RCC 7860 (cell line): ENCODE results near the gene CREBBP.
A peak's percentile ranks its signal among the peaks of the same experiment; 100 is the strongest.

ENCODE experiments used
- DNase-seq: peaks from one replicate; pipeline ENCODE4 v3.0.0-alpha.2; 2015; ENCODE audit warnings: low spot score
- FAIRE-seq: peaks from 2 replicates; lab custom pipeline; 2012; peaks lifted over from hg19 to GRCh38; lab: Jason Lieb, UNC

The CREBBP gene

GRCh38 chr16:3690980-3691720 is 189.4 kb downstream of the CREBBP start:
- FAIRE-seq (no peak), DNase-seq (no peak)

GRCh38 chr16:3690470-3690928 is 190.0 kb downstream of the CREBBP start:
- peak; percentile 71 for DNase-seq
- FAIRE-seq, result peak; percentile 60

- DNase-seq (no peak), FAIRE-seq (no peak)
These were observed 190.8 kb downstream of the CREBBP start for GRCh38 chr16:3689731-3690130.

GRCh38 chr16:3687792-3688191 is 192.7 kb downstream of the CREBBP start:
- no peak for FAIRE-seq
- DNase-seq, result no peak

- FAIRE-seq (no peak), DNase-seq (no peak)
These were observed 193.5 kb downstream of the CREBBP start for GRCh38 chr16:3687021-3687420.

- no peak for DNase-seq
- no peak for FAIRE-seq
These were observed 199.3 kb downstream of the CREBBP start for GRCh38 chr16:3681206-3681605.

GRCh38 chr16:3677994-3678393 is 202.5 kb downstream of the CREBBP start:
- no peak for DNase-seq
- FAIRE-seq, result no peak

GRCh38 chr16:3675601-3676130 is 204.8 kb downstream of the CREBBP start:
- DNase-seq (no peak), FAIRE-seq (no peak)
